Progenitor cell of endocrine pancreas (in vitro differentiated cells): Measurements from ENCODE around the gene RRAD. TPM values are rescaled to one million over a fixed set of nuclear protein-coding genes. Genes with fewer than 3 reads are reported as not detected.

Source experiments
- DNase-seq: peaks from one replicate; pipeline ENCODE4 v3.0.0; 2021; ENCODE audit warnings: low spot score; ENCODE audit not compliant: unreplicated experiment
- H3K27ac Mint-ChIP-seq: 2 replicates; pipeline ENCODE4 v1.8.0; 2021; ENCODE audit warnings: mild to moderate bottlenecking, moderate library complexity, mixed read lengths
- H3K27me3 Mint-ChIP-seq: 2 replicates; pipeline ENCODE4 v1.8.0; 2021; ENCODE audit warnings: mixed read lengths
- H3K36me3 Mint-ChIP-seq: 2 replicates; pipeline ENCODE4 v1.8.0; 2022; ENCODE audit warnings: mixed read lengths; ENCODE audit not compliant: insufficient read depth
- H3K4me1 Mint-ChIP-seq: 2 replicates; pipeline ENCODE4 v1.8.0; 2021; ENCODE audit warnings: low read depth, mixed read lengths
- H3K4me3 Mint-ChIP-seq: 2 replicates; pipeline ENCODE4 v1.8.0; 2021; ENCODE audit warnings: low read depth, mild to moderate bottlenecking, moderate library complexity, mixed read lengths
- H3K9me3 Mint-ChIP-seq: 2 replicates; pipeline ENCODE4 v1.8.0; 2021; ENCODE audit warnings: low read depth, mixed read lengths
- total RNA-seq: library from RNA; stranded (reverse); gene quantifications from 2 replicates; pipeline ENCODE4 v1.2.1, GENCODE V29; 2021
- TF ChIP-seq, protein P1 (sequence below): fragments of 200-600 bp; sonication (generic); IDR thresholded peaks from one replicate; pipeline ENCODE4 v1.5.0; 2021; ENCODE audit warnings: antibody characterized with exemption, mild to moderate bottlenecking; ENCODE audit not compliant: unreplicated experiment

The RRAD gene
- total RNA-seq, 1 donor from 2014 or later = 0.36 TPM

DNA sequence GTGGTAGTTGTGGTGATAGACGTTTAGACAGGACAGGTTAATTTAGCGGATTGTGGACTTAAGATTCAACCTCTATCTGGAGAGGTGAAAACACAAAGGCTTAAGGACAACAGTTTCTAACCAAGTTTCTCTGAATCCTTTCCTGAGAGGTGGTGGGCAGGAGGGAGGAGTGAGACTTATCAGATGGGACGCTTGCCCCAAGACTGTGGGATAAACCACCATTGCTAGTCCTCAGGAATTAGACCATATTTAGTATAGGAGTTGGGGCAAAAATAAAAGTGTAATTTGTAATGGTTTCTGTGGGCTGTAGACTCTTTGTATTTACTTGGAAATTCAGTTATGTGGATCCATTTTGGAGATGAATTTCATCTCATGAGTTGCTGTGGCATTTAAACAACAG lies 38.4 kb downstream of the RRAD start:
- H3K36me3 Mint-ChIP-seq = peaks cover 6% of the 10 kb centered on the region
- no peaks in the 10 kb centered on the region for H3K9me3 Mint-ChIP-seq
- TF ChIP-seq, protein P1, sequence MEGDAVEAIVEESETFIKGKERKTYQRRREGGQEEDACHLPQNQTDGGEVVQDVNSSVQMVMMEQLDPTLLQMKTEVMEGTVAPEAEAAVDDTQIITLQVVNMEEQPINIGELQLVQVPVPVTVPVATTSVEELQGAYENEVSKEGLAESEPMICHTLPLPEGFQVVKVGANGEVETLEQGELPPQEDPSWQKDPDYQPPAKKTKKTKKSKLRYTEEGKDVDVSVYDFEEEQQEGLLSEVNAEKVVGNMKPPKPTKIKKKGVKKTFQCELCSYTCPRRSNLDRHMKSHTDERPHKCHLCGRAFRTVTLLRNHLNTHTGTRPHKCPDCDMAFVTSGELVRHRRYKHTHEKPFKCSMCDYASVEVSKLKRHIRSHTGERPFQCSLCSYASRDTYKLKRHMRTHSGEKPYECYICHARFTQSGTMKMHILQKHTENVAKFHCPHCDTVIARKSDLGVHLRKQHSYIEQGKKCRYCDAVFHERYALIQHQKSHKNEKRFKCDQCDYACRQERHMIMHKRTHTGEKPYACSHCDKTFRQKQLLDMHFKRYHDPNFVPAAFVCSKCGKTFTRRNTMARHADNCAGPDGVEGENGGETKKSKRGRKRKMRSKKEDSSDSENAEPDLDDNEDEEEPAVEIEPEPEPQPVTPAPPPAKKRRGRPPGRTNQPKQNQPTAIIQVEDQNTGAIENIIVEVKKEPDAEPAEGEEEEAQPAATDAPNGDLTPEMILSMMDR = no peak
- DNase-seq = no peak
- H3K27me3 Mint-ChIP-seq = no peaks in the 10 kb centered on the region
- H3K4me1 Mint-ChIP-seq = peaks cover under 1% of the 10 kb centered on the region
- no peak overlapping the region for H3K4me3 Mint-ChIP-seq
- H3K27ac Mint-ChIP-seq = no peak overlapping the region

DNA sequence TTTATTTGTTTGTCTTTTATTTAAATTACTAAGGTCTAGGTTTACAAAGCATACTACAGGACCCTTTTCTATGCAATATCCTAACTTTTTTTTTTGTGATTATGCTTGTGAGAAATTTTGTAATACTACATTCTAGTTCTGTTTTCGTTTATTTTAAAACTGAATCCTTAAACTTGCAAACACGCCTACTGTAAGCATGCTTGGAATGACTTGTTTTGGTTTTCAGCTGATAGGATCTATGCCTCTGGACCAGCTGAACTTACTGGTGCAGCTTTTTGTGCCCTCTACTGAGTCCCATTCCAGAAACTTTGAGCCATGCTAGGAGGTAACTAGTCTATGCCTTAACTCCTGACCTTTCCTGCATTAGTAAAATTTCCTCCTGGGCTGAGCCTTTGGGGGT lies 39.0 kb downstream of the RRAD start:
- Mint-ChIP-seq H3K27ac (no peak overlapping the region), H3K27me3 (no peaks in the 10 kb centered on the region), H3K4me1 (peaks cover 1% of the 10 kb centered on the region), H3K4me3 (no peak overlapping the region), H3K9me3 (no peaks in the 10 kb centered on the region), H3K36me3 (peaks cover 6% of the 10 kb centered on the region)
- DNase-seq = no peak
- TF ChIP-seq, protein P1 = no peak

DNA sequence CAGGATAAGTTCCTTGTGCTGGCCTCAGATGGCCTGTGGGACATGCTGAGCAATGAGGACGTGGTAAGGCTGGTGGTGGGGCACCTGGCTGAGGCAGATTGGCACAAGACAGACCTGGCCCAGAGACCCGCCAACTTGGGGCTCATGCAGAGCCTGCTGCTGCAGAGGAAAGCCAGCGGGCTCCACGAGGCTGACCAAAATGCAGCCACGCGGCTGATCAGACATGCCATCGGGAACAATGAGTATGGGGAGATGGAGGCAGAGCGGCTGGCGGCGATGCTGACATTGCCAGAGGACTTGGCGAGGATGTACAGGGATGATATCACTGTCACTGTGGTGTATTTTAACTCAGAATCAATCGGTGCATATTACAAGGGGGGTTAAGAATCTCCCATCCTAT lies 39.8 kb downstream of the RRAD start:
- TF ChIP-seq, protein P1 = no peak
- peaks cover 4% of the 10 kb centered on the region for H3K36me3 Mint-ChIP-seq
- no peak for DNase-seq
- H3K27ac Mint-ChIP-seq = no peak overlapping the region
- no peak overlapping the region for H3K4me3 Mint-ChIP-seq
- no peaks in the 10 kb centered on the region for H3K27me3 Mint-ChIP-seq
- no peaks in the 10 kb centered on the region for H3K9me3 Mint-ChIP-seq
- H3K4me1 Mint-ChIP-seq = peaks cover 1% of the 10 kb centered on the region

DNA sequence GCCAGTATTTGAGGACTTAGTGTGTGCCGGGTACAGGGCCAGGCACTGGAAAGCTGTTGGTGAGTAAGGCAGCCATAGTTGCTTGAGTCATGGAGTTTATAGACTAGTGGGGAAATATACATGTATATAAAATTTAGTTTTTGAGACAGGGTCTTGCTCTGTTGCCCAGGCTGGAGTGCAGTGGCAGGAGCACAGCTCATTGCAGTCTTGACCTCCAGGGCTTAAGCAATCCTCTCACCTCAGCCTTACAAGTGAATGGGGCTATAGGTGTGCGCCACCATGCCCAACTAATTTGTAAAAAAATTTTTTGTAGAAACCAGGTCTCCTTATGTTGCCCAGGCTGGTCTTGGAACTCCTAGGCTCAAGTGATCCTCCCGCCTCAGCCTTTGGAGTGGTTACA lies 42.6 kb downstream of the RRAD start:
- Mint-ChIP-seq H3K36me3 (peaks cover 4% of the 10 kb centered on the region), H3K4me3 (no peak overlapping the region), H3K9me3 (no peaks in the 10 kb centered on the region), H3K27me3 (peaks cover 12% of the 10 kb centered on the region), H3K4me1 (peaks cover 6% of the 10 kb centered on the region), H3K27ac (no peak overlapping the region)
- DNase-seq = no peak
- TF ChIP-seq, protein P1 = no peak

DNA sequence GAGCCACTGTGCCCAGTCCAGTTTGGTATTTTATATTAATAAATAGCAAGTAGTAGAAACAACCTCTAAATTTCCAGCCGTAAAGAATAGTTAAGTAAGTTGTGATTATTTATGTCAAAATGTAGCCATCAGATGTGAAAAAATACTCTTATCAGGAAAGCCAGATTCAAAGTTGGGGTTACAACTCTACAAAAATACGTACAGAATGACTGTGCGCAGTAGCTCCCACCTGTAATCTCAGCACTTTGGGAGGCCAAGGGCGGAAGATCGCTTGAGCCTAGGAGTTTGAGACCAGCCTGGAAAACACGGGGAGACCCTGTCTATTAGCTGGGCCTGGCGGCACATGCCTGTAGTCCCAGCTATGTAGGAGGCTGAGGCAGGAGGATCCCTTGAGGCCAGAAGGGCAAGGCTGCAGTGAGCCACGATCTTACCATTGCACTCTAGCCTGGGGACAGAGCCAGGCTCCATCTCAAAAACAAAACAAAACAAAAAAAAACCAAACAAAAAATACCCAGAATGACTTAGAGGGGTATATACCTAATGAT lies 43.3 kb downstream of the RRAD start:
- H3K36me3 Mint-ChIP-seq = peaks cover 4% of the 10 kb centered on the region
- DNase-seq = no peak
- H3K27me3 Mint-ChIP-seq = peaks cover 12% of the 10 kb centered on the region
- H3K27ac Mint-ChIP-seq = no peak overlapping the region
- H3K4me3 Mint-ChIP-seq = peak overlapping the region; percentile 49
- peaks cover 6% of the 10 kb centered on the region for H3K4me1 Mint-ChIP-seq
- TF ChIP-seq, protein P1 = no peak
- H3K9me3 Mint-ChIP-seq = no peaks in the 10 kb centered on the region
